ENCODE results near the gene UBE2I.

GRCh38 chr16:1345087-1345486 is 35.7 kb downstream of the UBE2I start:
- TF ChIP-seq CTCF (IDR thresholded peaks at IDR 0.05) (no peak), POLR2A (IDR thresholded peaks at IDR 0.05) (no peak), POLR2AphosphoS5 (IDR thresholded peaks at IDR 0.05) (no peak)
